ENCODE results near the gene GLRB.
"Not testable (repeated sequence)": the region's sequence is repeated elsewhere in the genome, so short reads cannot be mapped to it uniquely, and the experiment has no call there.

The GLRB gene

GRCh38 chr4:157128395-157128794, 52.4 kb downstream of the GLRB start:
- DNase-seq (ENCODE audit: low read depth in 2 of 2), result peak; percentile 24 to 34

GRCh38 chr4:157141976-157142375, 66.0 kb downstream of the GLRB start:
- no peak for DNase-seq (ENCODE audit: low read depth in 2 of 2)

GRCh38 chr4:157143369-157143768, 67.4 kb downstream of the GLRB start:
- no peak for DNase-seq (ENCODE audit: low read depth in 2 of 2)

- no peak for DNase-seq (ENCODE audit: low read depth in 2 of 2)
These were observed 75.8 kb downstream of the GLRB start for GRCh38 chr4:157151711-157152110.

- no peak for DNase-seq (ENCODE audit: low read depth in 2 of 2)
These were observed 90.1 kb downstream of the GLRB start for GRCh38 chr4:157165935-157166610.

- DNase-seq (ENCODE audit: low read depth in 2 of 2), result no peak
These were observed 94.4 kb downstream of the GLRB start for GRCh38 chr4:157170321-157170720.

GRCh38 chr4:157172011-157172410, 96.1 kb downstream of the GLRB start:
- DNase-seq (ENCODE audit: low read depth in 2 of 2), result no peak

- DNase-seq (ENCODE audit: low read depth in 2 of 2), result not testable (repeated sequence)
These were observed 104.3 kb downstream of the GLRB start for GRCh38 chr4:157180268-157180667.

- no peak for DNase-seq (ENCODE audit: low read depth in 2 of 2)
These were observed 108.3 kb downstream of the GLRB start for GRCh38 chr4:157184300-157184699.

GRCh38 chr4:157185363-157185762, 109.4 kb downstream of the GLRB start:
- DNase-seq (ENCODE audit: low read depth in 2 of 2), result no peak

GRCh38 chr4:157195374-157195773, 119.4 kb downstream of the GLRB start:
- DNase-seq (ENCODE audit: low read depth in 2 of 2), result no peak

GRCh38 chr4:157196046-157196445, 120.1 kb downstream of the GLRB start:
- no peak for DNase-seq (ENCODE audit: low read depth in 2 of 2)

- no peak for DNase-seq (ENCODE audit: low read depth in 2 of 2)
These were observed 128.8 kb downstream of the GLRB start for GRCh38 chr4:157204634-157205244.

- DNase-seq (ENCODE audit: low read depth in 2 of 2), result peak in 1 of 2 experiments; percentile 2
These were observed 141.8 kb downstream of the GLRB start for GRCh38 chr4:157217708-157218107.

GRCh38 chr4:157219711-157220370, 143.9 kb downstream of the GLRB start:
- no peak for DNase-seq (ENCODE audit: low read depth in 2 of 2)

- peak; percentile 27 to 28 for DNase-seq (ENCODE audit: low read depth in 2 of 2)
These were observed 144.5 kb downstream of the GLRB start, which contains the start of gene GRIA2 for GRCh38 chr4:157220371-157220881. Gene GRIA2, plus strand, starts transcription at chr4:157220728. Its CDS starts 315 bp downstream, at chr4:157221043.

GRCh38 chr4:157221426-157221894, 145.5 kb downstream of the GLRB start:
- DNase-seq (ENCODE audit: low read depth in 2 of 2), result no peak

Measured in fibroblast of skin of left quadriceps (primary cell).